Measurements from ENCODE around the gene CLDN12.
"Not testable (repeated sequence)": the region's sequence is repeated elsewhere in the genome, so short reads cannot be mapped to it uniquely, and the experiment has no call there.

Gene CLDN12

DNA sequence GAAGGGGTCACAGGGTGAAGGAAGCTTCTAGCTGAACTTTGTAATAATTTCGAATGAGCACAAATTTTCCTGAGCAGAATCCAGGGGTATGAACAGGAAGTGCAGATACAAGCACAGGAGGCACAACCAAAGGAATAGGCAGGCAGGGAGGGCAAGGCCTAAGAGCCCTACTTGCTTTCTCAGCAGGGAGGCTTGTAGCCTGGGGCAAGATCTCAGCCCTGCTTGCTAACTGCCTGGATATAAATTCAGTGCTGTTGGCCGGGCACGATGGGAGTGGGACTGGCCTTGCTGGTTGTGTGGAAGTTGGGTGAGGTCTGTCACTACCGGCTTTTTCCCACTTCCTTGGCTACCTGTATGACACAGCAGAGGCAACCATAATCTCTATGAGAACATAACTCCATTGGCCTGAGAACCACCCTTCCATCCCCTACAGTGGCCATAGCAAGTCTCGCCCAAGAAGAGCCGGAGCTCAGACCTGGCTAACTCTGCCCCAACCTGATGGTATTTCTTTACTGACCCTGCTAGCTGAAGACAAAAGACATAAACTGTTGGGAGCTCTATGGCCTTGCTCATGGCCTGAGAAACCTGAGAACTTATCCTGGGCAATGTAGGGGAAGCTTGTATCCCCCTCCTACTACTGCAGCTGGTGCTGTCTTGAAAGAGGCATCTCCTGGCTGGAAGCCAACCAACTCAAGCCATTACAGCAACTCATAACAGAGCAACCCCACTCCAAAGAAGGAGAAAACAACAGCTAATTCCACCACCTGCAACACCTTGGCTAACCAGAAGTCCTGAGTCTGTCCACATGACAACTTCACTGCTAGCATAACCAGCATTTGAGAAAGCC, 27.6 kb downstream of the CLDN12 start:
- in situ Hi-C loops (cut with HindIII; ENCODE audit: low sequenced_read_pairs) = no loop called here

- in situ Hi-C loops (cut with HindIII; ENCODE audit: low sequenced_read_pairs) = no loop called here
Measured at GRCh38 chr7:90432752-90433151, 29.5 kb downstream of the CLDN12 start.

GRCh38 chr7:90433221-90433620, 30.0 kb downstream of the CLDN12 start:
- in situ Hi-C loops (cut with HindIII; ENCODE audit: low sequenced_read_pairs) = no loop called here

GRCh38 chr7:90445633-90446032, 42.4 kb downstream of the CLDN12 start:
- in situ Hi-C loops (cut with HindIII; ENCODE audit: low sequenced_read_pairs) = no loop called here

GRCh38 chr7:90446137-90446899, 43.1 kb downstream of the CLDN12 start:
- in situ Hi-C loops (cut with HindIII; ENCODE audit: low sequenced_read_pairs) = no loop called here

DNA sequence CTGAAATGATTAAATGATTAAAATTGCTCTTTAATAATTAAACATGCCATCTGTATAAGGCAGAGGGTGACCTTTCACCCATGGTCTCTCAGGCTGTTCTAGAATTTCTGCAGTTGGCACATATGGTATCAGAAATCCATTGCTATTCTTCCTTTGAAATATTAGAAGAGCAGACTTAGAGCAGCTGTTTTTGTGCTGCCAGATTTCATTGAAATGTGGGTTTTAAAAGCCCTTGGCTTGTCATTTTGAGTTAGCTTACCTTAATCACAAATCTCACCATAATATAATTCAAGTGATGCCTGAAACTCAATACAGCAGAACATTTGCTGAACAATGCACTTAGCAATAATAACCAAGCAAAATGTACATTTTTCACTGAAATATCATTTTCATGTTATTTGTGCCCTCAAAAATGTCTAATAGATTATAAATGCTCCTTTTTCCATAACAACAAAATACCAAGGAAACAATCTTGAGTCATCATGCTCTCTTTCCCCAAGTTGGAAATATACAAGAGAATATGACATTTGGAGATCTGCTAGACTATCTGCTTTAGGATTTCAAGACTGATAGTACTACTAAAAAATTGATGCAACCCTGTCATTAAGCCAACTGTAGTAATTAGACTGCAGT, 50.1 kb downstream of the CLDN12 start:
- in situ Hi-C loops (cut with HindIII; ENCODE audit: low sequenced_read_pairs) = no loop called here

- in situ Hi-C loops (cut with HindIII; ENCODE audit: low sequenced_read_pairs) = no loop called here
Measured at GRCh38 chr7:90453931-90454330, 50.7 kb downstream of the CLDN12 start.

DNA sequence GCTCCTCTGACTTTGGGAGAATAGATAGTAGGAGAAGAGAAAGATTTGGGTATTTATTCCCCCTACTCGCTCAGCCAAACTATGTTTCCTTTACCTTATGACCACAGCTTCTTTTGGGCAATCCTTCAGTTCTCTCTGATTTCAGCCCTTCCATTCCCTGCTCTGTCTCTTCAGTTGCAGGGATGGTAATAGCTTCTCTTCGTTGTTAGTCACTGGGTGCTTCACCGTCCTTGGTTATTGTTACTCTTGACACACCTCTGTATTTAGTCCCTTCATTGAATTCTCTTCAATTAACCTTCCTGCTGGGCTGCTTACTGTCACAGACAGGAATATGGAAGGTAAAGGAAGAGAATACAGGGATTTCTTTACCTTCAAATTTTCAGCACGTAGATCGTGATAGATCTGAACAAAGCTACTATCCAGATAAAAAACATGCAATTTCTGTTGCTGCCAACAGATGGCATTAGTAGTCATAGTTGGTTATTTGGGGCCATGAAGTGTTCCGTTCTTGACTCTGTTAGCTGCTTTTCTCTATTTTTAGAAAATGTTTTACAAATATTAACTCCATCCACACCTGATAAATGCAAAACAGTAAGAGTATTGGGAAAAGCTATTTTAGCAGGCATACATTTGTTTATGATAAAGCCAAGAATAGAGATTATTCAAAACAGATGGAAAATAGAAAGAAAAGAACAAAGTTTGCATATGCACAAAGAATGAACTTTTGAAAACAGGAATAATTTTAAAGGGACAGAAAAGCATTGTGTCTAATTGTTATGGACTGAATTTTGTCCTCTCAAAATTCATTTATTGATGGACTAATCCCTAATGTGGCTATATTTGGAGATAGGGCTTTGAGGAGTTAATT, 52.1 kb downstream of the CLDN12 start:
- in situ Hi-C loops (cut with HindIII; ENCODE audit: low sequenced_read_pairs) = no loop called here

DNA sequence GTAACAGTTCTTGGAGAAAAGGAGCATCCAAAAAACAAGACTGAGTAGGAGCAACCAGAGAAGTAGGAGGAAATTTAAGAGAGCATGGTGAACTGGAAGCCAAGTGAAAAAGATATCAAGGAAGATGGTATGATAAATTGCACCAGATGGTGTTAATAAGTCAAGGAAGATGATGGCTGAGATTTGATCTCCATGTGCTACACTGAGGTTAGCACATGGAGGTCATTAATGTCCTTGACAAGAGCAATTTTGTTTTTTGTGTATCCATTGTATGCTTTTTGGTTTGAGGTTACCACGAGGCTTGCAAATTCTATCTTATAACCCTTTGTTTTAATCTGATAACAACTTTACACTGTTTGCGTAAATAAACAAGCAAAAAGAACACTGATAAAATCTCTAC, 54.8 kb downstream of the CLDN12 start:
- in situ Hi-C loops (cut with HindIII; ENCODE audit: low sequenced_read_pairs) = no loop called here

- in situ Hi-C loops (cut with HindIII; ENCODE audit: low sequenced_read_pairs) = no loop called here
Measured at GRCh38 chr7:90459888-90460287, 56.6 kb downstream of the CLDN12 start.

DNA sequence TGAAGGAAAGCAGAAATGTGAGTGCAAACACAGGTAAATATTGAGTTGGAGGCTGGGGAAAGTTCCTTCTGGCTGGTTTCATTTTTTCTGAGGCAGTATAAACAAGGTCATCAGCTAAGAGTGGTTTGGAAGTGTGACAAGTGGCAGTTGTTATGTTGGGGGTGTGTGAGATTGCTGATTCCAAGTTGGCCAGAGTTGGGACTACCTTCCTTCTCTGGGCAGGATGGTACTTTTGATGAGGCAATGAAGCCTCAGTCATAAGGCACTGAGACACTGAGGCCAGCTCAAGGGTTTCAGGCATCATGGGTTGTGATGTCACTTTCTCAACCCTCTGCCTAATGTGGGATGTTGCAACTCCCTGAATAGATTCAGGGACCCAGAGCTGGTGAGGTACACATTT, 58.0 kb downstream of the CLDN12 start:
- in situ Hi-C loops (cut with HindIII; ENCODE audit: low sequenced_read_pairs) = no loop called here

DNA sequence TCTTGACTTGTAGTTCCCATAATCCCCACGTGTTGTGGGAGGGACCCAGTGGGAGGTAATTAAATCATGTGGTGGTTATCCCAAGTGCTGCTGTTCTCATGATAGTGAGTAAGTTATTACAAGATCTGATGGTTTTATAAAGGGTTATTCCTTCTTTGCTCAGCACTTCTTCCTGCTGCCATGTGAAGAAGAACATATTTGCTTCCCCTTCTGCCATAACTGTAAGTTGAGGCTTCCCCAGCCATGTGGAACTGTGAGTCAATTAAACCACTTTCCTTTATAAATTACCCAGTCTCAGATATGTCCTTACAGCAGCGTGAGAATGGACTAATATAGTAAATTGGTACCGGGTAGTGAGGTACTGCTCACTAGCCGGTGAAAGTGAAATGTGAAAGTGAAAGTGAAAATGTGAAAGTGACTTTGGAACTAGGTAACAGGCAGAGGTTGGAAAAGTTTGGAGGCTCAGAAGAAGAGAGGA, 59.9 kb downstream of the CLDN12 start:
- in situ Hi-C loops (cut with HindIII; ENCODE audit: low sequenced_read_pairs) = not testable (repeated sequence)

Measured in DLD1 (cell line).